Measurements from ENCODE around the gene GPS1.

The GPS1 gene

GRCh38 chr17:82084373-82085030 is 32.8 kb downstream of the GPS1 start:
- Histone ChIP-seq H3K9me3 (ENCODE audit: insufficient read depth, low read depth, low read length) (no peaks in the 10 kb centered on the region), H3K27ac (ENCODE audit: low read length) (no peak overlapping the region), H3K27me3 (ENCODE audit: insufficient read depth, low read length) (no peaks in the 10 kb centered on the region), H3K36me3 (ENCODE audit: insufficient read depth, low read depth, low read length) (peaks cover 98% of the 10 kb centered on the region), H3K4me3 (ENCODE audit: low read length) (no peak overlapping the region), H3K4me1 (ENCODE audit: insufficient read depth, low read length) (no peaks in the 10 kb centered on the region), H3K9ac (ENCODE audit: low read depth, low read length) (no peak overlapping the region)

GRCh38 chr17:82085031-82085861 is 33.5 kb downstream of the GPS1 start:
- Histone ChIP-seq H3K36me3 (ENCODE audit: insufficient read depth, low read depth, low read length) (peaks cover 98% of the 10 kb centered on the region), H3K9me3 (ENCODE audit: insufficient read depth, low read depth, low read length) (no peaks in the 10 kb centered on the region), H3K4me3 (ENCODE audit: low read length) (no peak overlapping the region), H3K27me3 (ENCODE audit: insufficient read depth, low read length) (no peaks in the 10 kb centered on the region), H3K4me1 (ENCODE audit: insufficient read depth, low read length) (no peaks in the 10 kb centered on the region), H3K9ac (ENCODE audit: low read depth, low read length) (no peak overlapping the region), H3K27ac (ENCODE audit: low read length) (no peak overlapping the region)

GRCh38 chr17:82085931-82086764 is 34.5 kb downstream of the GPS1 start:
- Histone ChIP-seq H3K27ac (ENCODE audit: low read length) (no peak overlapping the region), H3K36me3 (ENCODE audit: insufficient read depth, low read depth, low read length) (peaks cover 98% of the 10 kb centered on the region), H3K9ac (ENCODE audit: low read depth, low read length) (no peak overlapping the region), H3K4me3 (ENCODE audit: low read length) (no peak overlapping the region), H3K27me3 (ENCODE audit: insufficient read depth, low read length) (no peaks in the 10 kb centered on the region), H3K9me3 (ENCODE audit: insufficient read depth, low read depth, low read length) (no peaks in the 10 kb centered on the region), H3K4me1 (ENCODE audit: insufficient read depth, low read length) (no peaks in the 10 kb centered on the region)

GRCh38 chr17:82086941-82087906 is 35.5 kb downstream of the GPS1 start:
- Histone ChIP-seq H3K4me3 (ENCODE audit: low read length) (no peak overlapping the region), H3K9ac (ENCODE audit: low read depth, low read length) (no peak overlapping the region), H3K27ac (ENCODE audit: low read length) (no peak overlapping the region), H3K9me3 (ENCODE audit: insufficient read depth, low read depth, low read length) (no peaks in the 10 kb centered on the region), H3K36me3 (ENCODE audit: insufficient read depth, low read depth, low read length) (peaks cover 100% of the 10 kb centered on the region), H3K4me1 (ENCODE audit: insufficient read depth, low read length) (no peaks in the 10 kb centered on the region), H3K27me3 (ENCODE audit: insufficient read depth, low read length) (no peaks in the 10 kb centered on the region)

GRCh38 chr17:82087961-82088837 is 36.5 kb downstream of the GPS1 start:
- no peak overlapping the region for H3K4me3 ChIP-seq (ENCODE audit: low read length)
- no peaks in the 10 kb centered on the region for H3K9me3 ChIP-seq (ENCODE audit: insufficient read depth, low read depth, low read length)
- H3K27ac ChIP-seq (ENCODE audit: low read length) = no peak overlapping the region
- H3K9ac ChIP-seq (ENCODE audit: low read depth, low read length) = no peak overlapping the region
- no peaks in the 10 kb centered on the region for H3K27me3 ChIP-seq (ENCODE audit: insufficient read depth, low read length)
- no peaks in the 10 kb centered on the region for H3K4me1 ChIP-seq (ENCODE audit: insufficient read depth, low read length)
- peaks cover 100% of the 10 kb centered on the region for H3K36me3 ChIP-seq (ENCODE audit: insufficient read depth, low read depth, low read length)

- H3K9me3 ChIP-seq (ENCODE audit: insufficient read depth, low read depth, low read length) = no peaks in the 10 kb centered on the region
- H3K4me1 ChIP-seq (ENCODE audit: insufficient read depth, low read length) = no peaks in the 10 kb centered on the region
- peaks cover 98% of the 10 kb centered on the region for H3K36me3 ChIP-seq (ENCODE audit: insufficient read depth, low read depth, low read length)
- H3K27ac ChIP-seq (ENCODE audit: low read length) = no peak overlapping the region
- no peaks in the 10 kb centered on the region for H3K27me3 ChIP-seq (ENCODE audit: insufficient read depth, low read length)
- no peak overlapping the region for H3K9ac ChIP-seq (ENCODE audit: low read depth, low read length)
- no peak overlapping the region for H3K4me3 ChIP-seq (ENCODE audit: low read length)
Measured at GRCh38 chr17:82088838-82089722, 37.4 kb downstream of the GPS1 start.

GRCh38 chr17:82089723-82090548 is 38.2 kb downstream of the GPS1 start:
- peaks cover 94% of the 10 kb centered on the region for H3K36me3 ChIP-seq (ENCODE audit: insufficient read depth, low read depth, low read length)
- no peak overlapping the region for H3K9ac ChIP-seq (ENCODE audit: low read depth, low read length)
- H3K27ac ChIP-seq (ENCODE audit: low read length) = no peak overlapping the region

GRCh38 chr17:82090549-82091263 is 39.0 kb downstream of the GPS1 start:
- no peak overlapping the region for H3K9ac ChIP-seq (ENCODE audit: low read depth, low read length)

More at GRCh38 chr17:82089723-82090548, 38.2 kb downstream of the GPS1 start:
- Histone ChIP-seq H3K9me3 (ENCODE audit: insufficient read depth, low read depth, low read length) (no peaks in the 10 kb centered on the region), H3K4me1 (ENCODE audit: insufficient read depth, low read length) (no peaks in the 10 kb centered on the region), H3K4me3 (ENCODE audit: low read length) (no peak overlapping the region), H3K27me3 (ENCODE audit: insufficient read depth, low read length) (no peaks in the 10 kb centered on the region)

More at GRCh38 chr17:82090549-82091263, 39.0 kb downstream of the GPS1 start:
- H3K27me3 ChIP-seq (ENCODE audit: insufficient read depth, low read length) = no peaks in the 10 kb centered on the region
- no peaks in the 10 kb centered on the region for H3K9me3 ChIP-seq (ENCODE audit: insufficient read depth, low read depth, low read length)
- no peaks in the 10 kb centered on the region for H3K4me1 ChIP-seq (ENCODE audit: insufficient read depth, low read length)
- H3K27ac ChIP-seq (ENCODE audit: low read length) = no peak overlapping the region
- no peak overlapping the region for H3K4me3 ChIP-seq (ENCODE audit: low read length)
- H3K36me3 ChIP-seq (ENCODE audit: insufficient read depth, low read depth, low read length) = peaks cover 95% of the 10 kb centered on the region

Measured in iPS-20b (cell line).